ENCODE results near the gene TYW1B.
"Not testable (repeated sequence)": the region's sequence is repeated elsewhere in the genome, so short reads cannot be mapped to it uniquely, and the experiment has no call there.

GRCh38 chr7:72823765-72824732 is 4.0 kb downstream of the TYW1B start:
- peak; percentile 10 to 49 (median 16) for TF ChIP-seq CTCF (IDR thresholded peaks at IDR 0.05)
- TF ChIP-seq POLR2A, POLR2AphosphoS5 (IDR thresholded peaks at IDR 0.05): not testable (repeated sequence)

All from gastroesophageal sphincter (tissue), 3 donors.